GM21447 (cell line): ENCODE results near the gene KBTBD13.

Source experiments
- ATAC-seq: cut with Tn5 transposase; IDR thresholded peaks from one replicate; pipeline ENCODE4 v1.9.1; 2021; ENCODE audit not compliant: unreplicated experiment

The KBTBD13 gene

DNA sequence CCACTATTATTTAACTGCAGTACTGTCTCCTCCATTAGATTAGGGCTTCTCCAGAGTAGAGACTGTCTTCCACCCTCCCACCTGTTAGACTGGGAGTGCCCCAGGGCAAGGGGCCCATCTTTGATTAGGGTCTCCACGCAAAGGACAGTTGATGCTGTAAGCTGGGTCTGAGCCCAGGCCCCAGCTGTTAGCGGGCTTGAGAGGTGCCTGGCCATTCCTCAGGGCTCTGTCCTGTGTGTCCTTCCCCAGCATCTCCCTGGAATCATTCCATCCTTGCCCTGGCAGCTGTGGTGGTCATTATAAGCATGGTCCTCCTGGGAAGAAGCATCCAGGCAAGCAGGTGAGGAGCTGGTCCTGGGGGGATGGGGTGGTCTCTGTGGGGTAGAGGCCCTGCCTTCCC is 25.3 kb upstream of the KBTBD13 start:
- no peak for ATAC-seq

DNA sequence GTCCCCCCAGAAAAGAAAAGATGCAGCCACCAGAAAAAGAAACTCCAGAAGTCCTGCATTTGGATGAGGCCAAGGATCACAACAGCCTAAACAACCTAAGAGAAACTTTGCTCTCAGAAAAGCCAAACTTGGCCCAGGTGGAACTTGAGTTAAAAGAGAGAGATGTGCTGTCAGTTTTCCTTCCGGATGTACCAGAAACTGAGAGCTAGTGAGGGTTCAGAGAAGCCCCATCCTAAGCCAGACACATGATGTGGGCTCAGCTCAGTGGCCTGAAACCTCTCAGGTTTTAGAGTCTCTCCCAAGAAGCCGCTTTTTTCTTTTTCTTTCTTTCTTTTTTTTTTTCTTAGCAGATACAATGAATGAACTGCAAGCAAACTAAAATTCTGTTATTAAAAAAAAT is 23.6 kb upstream of the KBTBD13 start:
- ATAC-seq = no peak

DNA sequence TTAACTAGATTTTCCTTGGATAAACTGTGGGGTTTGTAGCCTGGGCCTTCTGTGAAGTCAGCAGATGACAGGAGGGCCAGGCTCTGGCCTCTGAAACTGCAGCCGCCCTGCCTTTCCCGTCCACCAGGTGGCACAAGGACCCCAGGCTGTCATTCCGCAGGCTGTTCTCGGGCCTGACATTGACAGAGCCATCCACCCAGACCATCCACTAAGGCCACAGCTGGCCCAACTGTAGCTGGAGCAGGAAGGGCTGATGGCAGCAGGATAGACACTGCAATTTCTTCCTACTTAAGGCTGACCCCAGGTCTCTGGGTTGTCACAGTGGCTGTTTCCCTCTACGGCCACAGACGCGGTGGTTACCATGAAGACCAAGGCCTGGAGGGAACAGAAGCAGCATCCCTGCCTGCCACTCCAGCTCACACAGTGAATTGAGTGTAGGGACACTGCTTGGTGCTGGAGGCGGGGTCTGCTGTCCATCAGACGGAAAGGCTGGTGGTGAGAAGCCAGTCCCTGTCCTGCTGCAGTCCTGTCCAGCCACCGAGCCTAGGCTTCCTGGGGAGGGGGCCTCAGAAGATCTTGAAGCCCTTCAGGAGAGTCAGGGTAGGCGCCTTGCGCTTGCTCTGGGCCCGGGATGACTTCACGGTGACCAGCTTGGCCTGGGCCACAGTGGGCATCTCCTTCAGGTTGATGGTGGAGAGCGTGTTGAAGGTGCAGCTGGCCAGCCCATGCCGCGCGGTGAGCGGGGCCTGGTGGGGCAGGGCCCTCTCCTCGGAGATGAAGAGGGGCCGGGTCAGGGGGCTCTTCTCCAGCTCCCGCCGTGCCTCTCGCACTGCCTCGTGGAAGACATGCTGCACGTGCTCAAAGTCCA is 22.0 kb upstream of the KBTBD13 start:
- no peak for ATAC-seq

DNA sequence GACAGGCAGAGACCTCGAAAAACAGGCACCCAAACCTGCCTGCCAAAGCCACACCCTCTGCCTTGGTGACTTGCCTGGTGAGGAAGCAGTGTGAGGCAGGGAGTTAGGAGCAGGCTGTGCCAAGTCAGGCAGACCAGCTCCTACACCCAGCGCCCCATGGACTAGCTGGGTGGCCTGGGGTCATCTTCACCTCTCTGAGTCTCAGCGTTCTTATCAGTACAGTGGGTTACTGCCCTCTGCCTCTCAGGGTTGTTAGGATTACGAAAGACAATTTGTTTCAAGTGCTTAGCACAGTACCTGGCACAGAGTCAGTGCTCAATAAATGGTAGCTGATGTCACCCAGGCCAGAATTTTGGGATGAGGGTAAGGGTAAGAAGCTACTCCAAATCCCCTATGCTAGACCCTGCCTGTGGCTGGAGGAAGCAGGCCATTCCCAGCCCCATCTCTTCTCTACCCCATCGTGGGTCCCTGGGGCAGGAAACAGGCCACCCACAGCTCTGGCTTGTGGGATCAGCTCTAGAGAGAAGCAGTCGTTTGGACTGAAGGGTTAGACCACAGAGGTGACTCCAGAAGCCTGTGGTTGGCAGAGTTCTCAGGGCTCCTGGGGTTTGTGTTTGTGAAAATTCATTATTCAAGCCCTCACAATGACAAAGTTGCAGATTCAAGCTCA is 21.2 kb upstream of the KBTBD13 start:
- ATAC-seq = no peak

DNA sequence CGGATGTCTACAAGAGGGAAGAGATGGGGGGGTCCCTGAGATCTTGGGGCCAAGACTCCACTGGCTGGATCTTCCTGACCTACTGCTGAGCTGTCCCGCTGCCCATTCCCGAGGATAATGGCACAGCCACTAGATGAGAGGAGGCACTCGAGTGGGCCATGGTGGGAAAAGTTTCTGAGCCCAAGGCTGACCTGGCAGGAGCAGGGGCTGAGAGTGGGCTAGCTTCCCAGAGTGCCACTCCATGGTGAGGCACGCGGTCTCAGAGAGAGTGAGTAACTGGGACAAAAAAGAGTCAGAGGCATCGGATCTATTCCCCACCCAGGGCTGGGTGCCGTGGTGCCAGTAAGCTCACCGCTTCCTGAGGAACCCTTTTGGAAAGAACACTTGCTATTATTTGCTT is 20.4 kb upstream of the KBTBD13 start:
- ATAC-seq = no peak

DNA sequence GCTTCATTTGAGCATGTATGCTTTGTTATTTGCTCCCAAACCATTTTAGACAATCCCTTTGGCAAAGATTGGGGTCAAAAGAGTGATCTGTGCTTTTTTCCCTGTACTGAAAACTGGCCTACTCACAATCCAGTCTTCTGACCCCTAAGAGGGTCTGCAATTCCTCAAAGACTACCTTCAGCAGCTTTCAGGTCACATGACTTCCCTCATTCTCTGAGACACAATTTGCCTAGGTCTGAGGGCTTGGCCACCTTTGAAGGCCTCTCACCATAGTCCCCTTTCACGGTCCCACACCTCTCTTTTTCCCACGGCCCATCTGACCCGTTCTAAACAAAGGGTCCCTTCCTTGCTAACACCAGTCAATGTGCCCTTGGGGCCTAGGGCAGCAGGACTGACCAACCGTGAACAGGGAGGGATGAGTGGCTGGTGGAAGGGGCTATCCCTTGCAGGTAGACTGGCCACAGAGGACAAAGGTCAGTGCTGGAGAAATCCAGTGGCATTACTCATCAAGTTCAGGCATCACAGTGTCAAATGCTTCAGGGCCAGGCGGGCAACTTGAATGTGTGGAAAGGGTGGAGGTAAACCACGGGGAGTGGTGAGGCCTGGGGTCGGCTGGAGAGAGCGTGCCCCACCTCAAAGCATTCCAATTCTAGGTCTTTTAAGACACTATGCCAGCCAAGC is 19.5 kb upstream of the KBTBD13 start:
- no peak for ATAC-seq

DNA sequence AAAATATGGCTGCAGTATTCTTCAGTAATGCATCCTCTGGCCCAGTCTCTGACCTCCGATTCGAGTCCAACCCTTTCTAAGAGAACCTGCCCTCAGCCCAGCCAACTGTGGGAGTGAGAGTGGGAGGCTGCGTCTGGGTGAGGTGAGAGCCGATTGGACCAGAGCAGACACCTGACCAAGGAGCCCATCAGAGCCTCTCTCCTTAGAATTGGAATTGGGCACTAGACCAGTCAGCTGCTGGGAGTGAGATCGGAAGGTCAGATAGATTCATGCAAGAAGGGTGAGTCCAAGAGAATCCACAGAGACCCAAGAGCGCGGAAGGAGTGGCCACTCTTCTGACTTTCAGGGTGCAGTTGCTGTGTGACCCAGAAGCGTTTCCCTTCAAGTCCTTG is 19.0 kb upstream of the KBTBD13 start:
- ATAC-seq = no peak

DNA sequence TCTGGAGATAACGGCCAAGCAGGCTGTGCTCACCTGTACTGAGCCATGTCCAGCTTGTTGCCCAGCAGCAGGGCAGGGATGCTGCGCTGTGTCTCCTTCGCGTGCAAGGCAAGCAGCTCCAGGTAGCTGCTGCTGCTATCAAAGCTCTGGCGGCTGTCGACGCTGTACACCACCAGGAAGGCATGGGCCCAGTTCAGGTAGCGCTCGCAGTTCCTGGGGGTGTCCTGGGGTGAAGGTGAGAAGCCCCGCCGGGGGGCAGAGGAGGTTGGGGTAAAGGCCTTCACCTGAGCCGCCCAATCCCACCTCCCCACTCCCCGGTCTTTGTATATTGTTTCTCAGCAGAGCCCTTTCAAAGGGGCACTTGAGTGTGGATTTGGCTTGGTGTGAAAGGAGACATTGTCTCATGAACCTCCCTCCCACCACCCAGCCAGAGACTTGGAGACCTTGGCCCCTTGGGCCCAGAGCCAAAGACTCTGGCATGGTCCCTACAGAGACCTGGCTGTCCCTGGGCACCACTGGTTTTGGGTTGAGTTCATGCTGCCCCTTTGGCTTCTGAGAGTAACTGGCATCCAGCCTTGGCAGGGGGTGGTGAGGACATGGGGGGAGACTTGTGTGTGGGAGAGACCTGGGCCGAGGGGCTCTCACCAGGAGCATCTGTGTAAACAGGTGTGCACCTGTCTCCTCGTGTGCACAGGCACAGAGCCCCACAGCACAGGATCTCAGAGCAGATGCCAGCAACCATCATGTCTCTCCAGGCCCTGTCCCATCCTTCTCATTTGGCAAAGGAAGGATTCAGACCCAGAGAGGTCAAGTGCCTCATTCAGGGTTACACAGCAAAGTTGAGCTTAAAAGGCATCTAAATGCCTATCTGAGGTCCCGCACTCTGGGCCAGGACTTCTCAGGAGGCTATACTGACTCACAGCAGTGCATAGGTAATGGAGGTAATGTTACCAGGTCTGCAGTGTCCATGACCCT is 17.9 kb upstream of the KBTBD13 start:
- no peak for ATAC-seq

DNA sequence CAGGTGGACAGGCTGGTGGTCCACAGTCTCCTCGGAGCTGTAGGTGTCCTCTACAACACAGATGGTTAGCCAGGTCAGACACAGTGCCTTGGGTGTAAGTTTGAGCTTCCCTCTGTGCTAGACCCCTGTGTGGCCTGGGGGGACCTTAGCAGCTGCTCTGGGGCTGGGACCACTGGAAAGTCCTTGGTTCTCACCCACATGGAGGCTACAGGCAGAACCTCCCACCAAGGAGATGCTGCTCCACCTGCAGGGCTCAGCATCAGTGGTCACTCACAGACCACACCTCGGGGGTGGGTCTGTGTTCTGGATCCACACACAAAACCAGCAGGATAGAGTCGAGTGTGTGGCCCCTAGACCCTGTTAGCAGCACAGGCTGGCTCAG is 17.2 kb upstream of the KBTBD13 start:
- ATAC-seq = no peak

DNA sequence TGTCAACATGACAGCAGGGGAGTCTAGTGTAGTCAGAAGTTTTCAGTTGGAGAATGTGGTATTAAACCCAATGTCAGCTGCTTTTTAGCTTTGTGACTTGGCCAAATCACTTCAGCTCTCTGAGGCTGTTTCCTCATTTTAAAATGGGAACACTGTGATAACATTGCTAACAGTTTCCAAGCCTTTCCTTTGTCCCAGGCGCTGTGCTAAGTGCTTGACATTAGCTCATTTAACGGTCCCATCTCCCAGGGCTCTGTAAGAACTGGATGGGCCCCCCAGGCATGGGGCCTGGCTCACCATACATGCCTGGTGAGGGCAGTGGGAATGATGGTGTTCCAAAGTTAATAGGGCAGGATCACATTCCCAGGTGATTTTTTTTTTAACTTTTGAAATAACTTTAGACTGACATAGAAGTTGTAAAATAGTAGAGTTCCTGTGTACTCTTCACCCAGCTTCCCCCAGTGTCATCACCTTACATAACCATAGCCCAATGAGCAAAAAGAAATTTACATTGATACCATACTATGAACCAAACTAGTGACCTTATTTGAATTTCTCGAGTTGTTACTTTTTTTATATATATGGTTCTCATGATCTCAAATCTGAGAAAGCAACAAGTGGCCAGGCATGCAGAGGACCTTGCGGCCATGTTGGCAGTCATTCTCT is 16.5 kb upstream of the KBTBD13 start:
- no peak for ATAC-seq

DNA sequence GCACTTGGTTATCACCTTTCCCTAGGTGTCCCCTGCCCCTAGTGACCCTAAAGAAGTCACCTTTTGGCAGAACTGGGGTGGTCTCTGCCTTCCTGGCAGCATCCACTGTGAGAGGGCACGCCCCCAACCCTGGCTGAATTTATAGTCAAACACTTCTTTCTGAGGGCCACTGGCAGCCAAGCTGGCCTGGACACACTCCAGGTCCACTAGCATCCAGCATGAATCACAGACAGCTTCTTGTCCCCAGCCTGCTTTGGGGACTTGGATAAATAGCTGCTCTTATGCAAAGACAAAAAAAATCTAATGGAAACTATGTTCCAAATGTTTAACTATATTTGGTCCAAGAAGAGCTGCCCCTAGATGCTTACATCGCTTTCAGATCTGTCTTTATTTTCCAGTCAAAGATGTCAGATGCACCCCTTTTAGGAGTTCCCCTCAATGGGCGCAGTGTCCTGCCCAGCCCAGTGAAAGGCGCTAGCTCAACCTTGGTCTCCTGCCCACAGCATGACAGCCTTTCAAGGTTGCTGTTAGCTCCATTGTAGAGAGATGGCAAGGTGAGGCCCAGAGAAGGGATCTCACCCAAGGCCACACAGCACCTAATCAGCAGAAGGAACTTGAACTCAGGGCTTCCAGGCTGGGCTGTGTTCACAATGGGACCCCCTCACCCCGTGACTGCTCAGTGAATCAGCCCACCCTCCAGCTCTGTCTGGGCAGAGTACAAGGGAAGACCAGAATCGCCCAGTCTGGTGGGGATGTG is 15.7 kb upstream of the KBTBD13 start:
- ATAC-seq = no peak

DNA sequence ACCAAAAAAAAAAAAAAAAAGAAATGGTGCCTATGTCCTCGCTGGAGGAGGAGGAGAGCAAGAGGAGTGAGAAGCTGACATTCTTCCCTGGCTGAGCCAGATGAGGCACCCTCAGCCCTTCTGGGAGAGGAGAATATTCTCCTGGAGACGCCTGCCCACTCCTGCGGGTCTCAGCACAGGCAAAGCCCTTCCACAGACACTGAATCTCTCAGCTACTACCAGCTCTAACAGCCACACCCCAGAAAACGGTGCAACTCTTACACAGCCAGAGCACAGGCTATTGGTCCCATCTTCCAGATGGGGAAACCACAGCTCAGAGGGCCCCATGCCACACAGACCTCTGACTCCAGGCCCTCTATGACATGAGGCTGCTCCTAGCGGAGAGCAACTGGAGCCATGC is 14.5 kb upstream of the KBTBD13 start:
- ATAC-seq = no peak

DNA sequence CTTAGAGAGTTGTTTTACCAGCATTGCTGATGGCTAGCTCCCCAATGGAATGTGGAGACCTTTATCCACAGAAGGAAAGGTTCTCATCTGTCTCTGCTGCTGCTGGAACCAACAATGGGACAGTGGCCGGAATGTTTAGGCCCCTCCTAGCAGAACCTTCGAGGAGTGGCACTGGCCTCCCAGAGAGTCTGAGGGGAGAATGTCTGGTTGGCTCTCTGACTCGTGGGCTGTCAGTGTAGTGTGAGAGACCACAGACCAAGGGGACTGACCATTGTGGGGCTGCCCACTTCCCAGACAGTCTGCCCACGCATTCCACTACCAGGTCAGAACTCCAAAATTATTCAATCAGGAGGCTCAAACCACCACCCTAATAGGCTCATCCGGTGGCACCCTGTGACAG is 13.8 kb upstream of the KBTBD13 start:
- no peak for ATAC-seq

DNA sequence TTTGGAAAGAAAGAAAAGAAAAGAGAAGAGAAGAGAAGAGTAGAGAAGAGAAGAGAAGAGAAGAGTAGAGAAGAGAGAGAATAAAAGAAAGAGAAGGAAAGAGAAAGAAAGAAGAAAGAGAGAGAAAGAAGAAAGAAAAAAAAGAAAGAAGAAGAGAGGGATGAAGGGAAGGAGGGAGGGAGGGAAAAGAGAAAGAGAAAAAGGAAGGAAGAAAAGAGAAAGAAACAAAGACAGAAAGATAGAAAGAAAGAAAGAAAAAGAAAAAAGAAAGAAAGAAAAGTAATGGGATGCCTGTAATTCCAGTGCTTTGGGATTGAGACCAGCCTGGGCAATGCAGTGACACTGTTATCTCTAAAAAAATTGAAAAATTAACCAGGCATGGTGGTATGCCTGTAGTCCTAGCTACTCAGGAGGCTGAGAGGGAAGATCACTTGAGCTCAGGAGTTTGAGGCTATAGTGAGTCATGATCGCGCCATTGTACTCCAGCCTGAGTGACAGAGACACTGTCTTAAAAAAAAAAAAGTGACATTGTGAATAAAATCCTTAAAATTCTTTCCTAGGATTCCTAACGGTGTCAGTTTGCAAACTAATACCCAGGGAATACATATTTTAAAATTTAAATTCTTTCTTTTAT is 10.4 kb upstream of the KBTBD13 start:
- no peak for ATAC-seq

DNA sequence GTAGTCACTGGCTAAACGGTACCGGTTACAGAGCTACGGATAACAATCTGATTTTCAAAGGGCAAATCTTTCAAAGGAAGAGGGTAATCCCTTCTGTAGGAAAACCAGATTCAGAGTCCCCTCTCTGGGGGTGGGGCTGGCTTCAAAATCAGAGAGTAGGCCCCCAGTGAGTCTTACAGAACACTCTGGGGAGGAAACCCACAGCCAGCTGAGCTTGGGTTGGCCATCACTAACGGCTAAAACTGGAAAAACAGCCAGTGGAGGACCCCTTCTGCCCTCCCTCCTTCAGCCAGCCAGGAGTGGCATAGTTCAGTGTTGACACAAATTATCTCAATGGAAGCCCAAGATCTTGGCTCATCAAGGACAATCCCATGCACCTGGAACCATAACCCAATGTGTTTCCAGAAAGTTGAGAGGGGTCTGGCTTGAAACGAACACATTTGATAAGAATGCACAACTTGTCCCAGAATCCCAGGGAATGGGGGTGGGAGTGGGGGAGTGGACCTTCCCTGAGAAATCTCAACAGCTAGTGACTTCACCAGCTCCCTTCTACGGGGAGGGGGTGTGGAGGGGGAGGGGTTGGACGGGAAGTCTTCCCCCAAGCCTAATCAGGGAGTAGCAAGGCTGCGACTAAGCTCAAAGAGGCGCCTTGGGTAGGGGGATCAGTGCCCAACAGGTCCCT is 9.8 kb upstream of the KBTBD13 start:
- ATAC-seq = no peak

DNA sequence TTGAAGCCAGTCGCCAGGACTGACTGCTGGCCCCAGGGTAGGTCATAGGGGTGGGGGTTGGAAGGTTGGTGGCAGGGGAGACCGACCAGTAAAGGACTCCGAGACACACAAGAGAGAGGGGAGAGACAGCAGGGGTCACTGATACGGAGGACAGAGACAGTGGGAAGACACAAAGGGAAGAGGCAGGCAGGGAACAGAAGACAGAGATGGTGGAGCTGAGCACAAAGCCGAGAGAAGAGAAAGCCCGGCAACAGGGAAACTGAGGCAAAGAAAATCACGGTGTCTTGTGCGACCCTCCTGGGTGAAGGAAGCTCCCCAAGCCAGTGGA is 9.3 kb upstream of the KBTBD13 start:
- no peak for ATAC-seq

DNA sequence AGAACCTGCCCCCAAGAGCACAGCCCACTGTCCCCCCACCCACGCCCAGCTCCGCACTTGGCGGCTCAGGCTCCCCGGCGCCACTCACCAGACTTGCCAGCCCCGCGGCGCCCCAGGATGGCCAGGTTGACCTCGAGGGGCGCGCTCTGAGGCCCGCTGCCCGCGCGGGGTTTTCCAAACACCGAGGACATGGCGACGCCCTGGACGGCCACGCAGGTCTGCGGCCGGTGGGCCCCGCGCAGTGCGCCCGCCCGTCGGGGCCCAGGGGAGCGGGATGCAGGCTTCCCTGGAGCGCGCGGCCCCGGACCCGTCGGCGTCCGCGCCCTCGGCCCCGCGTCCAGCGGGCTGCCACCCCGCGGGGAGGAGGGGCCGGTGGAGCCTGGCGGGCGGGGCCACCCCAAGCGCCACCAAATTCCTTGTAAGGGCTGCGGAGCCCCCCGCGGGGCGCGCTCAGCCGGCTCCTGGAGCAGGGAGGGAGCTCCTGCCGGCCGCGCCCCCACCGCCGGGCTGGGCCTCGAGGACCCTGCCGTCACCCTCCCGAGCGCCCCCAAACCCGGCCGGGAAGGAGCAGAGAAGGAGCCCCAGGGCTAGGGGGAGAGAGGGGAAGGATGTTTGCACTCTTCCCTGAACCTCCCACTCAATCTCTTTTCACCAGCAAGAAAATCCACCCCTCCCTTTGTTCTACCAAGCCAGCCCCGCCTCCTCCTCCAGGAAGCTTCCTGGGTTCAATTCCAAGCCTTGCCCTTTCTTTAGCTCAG is 8.7 kb upstream of the KBTBD13 start, which contains the start of gene RASL12:
Gene RASL12 (minus strand): TSS at position 347 of the 758 bp plus-strand sequence. CDS start 156 bp downstream, at position 191.
- no peak for ATAC-seq

DNA sequence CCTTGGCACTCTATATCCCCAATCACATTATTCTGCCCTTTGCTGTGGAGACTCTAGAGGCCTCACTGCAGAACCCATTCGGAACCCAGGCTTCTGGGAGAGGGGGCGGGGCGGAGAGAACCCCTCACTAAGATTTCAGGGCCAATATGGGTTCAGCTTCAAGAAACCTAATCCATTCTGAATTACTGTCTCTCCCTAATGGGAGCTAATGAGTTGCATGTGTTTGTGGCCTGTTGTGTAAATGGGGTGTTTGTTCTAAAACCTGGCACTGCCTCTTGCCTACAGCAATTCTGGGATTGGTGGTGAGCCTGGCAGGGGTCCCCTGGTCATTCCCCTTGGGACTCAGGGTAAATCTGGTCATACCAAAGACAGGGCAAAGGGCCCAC is 8.2 kb upstream of the KBTBD13 start:
- no peak for ATAC-seq
